Vagina (tissue), 2 donors: ENCODE data around the gene SCGB3A1.

Experiments
- CTCF ChIP-seq, 3 experiments: fragments of 450-650 bp in 2 of 3; fragments of 200-600 bp in 1 of 3; sonication (generic) in 1 of 3; IDR thresholded peaks; one replicate each; pipeline ENCODE4 v1.5.1; 2017 to 2019; ENCODE audit warnings: antibody characterized with exemption in 3 of 3, mild to moderate bottlenecking in 2 of 3, moderate library complexity in 2 of 3
- POLR2AphosphoS5 ChIP-seq, 2 donors: sonication (generic); formaldehyde crosslinking; IDR thresholded peaks; one replicate each; pipeline ENCODE4 v1.9.0; 2017; ENCODE audit warnings: antibody characterized with exemption in 2 of 2, mild to moderate bottlenecking in 2 of 2, low read depth in 1 of 2; ENCODE audit not compliant: insufficient read depth in 1 of 2

GRCh38 chr5:180586204-180586603 is 5.1 kb downstream of the SCGB3A1 start:
- TF ChIP-seq CTCF (IDR thresholded peaks at IDR 0.05) = no peak
- no peak for TF ChIP-seq POLR2AphosphoS5 (IDR thresholded peaks at IDR 0.05; ENCODE audit: insufficient read depth in 1 of 2, low read depth in 1 of 2)
